Cardiac muscle cell (in vitro differentiated cells and primary cell): Measurements from ENCODE around the gene PSORS1C1. TPM values are rescaled to one million over a fixed set of nuclear protein-coding genes. Genes with fewer than 3 reads are reported as not detected.
A peak's percentile ranks its signal among the peaks of the same experiment; 100 is the strongest.

ENCODE experiments used
- DNase-seq, 2 donors: peaks; one replicate each; pipeline versions ENCODE4 v3.0.0 to v3.0.0-alpha.2; 2010 to 2017; ENCODE audit warnings: low read depth in 1 of 2, low spot score in 1 of 2
- H3K27ac ChIP-seq: fragments of 200-600 bp; sonication (generic); 2 replicates; pipeline ENCODE4 v1.5.1; 2016
- H3K27me3 ChIP-seq: fragments of 200-600 bp; sonication (generic); 2 replicates; pipeline ENCODE4 v1.6.0; 2016; ENCODE audit warnings: control low read depth
- H3K36me3 ChIP-seq: fragments of 200-600 bp; sonication (generic); 2 replicates; pipeline ENCODE4 v1.5.1; 2016; ENCODE audit warnings: control low read depth
- H3K4me1 ChIP-seq: fragments of 200-600 bp; sonication (generic); 2 replicates; pipeline ENCODE4 v1.8.1; 2017; ENCODE audit warnings: low read depth, mild to moderate bottlenecking, mixed run types
- H3K4me3 ChIP-seq: fragments of 200-600 bp; sonication (generic); 2 replicates; pipeline ENCODE4 v1.5.1; 2016; ENCODE audit warnings: mild to moderate bottlenecking
- H3K9me3 ChIP-seq: fragments of 200-600 bp; sonication (generic); 2 replicates; pipeline ENCODE4 v1.5.1; 2017; ENCODE audit warnings: low read depth, mild to moderate bottlenecking, control low read depth
- CTCF ChIP-seq: IDR thresholded peaks from 2 replicates; pipeline ENCODE4 v1.5.1; 2012; ENCODE audit warnings: low read depth, mild to moderate bottlenecking, low read length
- polyA plus RNA-seq: library from polyadenylated mRNA; unstranded; fragments of >200 nt; fragmentation: Nextera tagmentation; extraction: Ambion mirVana; gene quantifications from 2 replicates; pipeline ENCODE4 v1.2.1, GENCODE V29; 2016
- total RNA-seq: library from RNA; depleted of rRNA; stranded (reverse); fragments of >200 nt; gene quantifications from 2 replicates; pipeline ENCODE4 v1.2.3, GENCODE V29; 2016

Gene PSORS1C1
- total and polyA plus RNA-seq, 2 experiments from 2014 or later: not detected

DNA sequence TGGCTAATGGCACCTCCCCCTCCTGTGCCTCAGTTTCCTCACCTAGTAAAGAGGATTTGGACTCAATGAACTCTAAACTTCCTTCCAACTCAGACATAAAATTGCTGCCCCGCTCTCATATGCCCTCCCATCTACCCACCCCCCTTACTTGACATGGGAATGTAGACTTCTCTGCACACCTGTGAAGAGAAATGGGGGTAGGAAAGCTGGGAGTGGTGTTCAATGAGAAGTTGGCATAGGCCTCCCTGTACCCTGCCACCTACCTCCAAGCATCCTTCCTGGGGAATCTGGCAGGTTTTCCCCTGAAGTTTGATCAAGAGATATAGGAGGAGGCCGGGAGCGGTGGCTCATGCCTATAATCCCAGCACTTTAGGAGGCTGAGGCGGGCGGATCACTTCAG lies 59.8 kb downstream of the PSORS1C1 start:
- no peak for TF ChIP-seq CTCF
- no peaks in the 10 kb centered on the region for H3K9me3 ChIP-seq
- peaks cover 11% of the 10 kb centered on the region for H3K27me3 ChIP-seq
- H3K27ac ChIP-seq: no peak overlapping the region
- no peak overlapping the region for H3K4me3 ChIP-seq
- H3K4me1 ChIP-seq: no peaks in the 10 kb centered on the region
- DNase-seq: no peak
- no peaks in the 10 kb centered on the region for H3K36me3 ChIP-seq

- H3K27ac ChIP-seq: no peak overlapping the region
- H3K4me1 ChIP-seq: no peaks in the 10 kb centered on the region
- no peaks in the 10 kb centered on the region for H3K9me3 ChIP-seq
- H3K4me3 ChIP-seq: no peak overlapping the region
- no peaks in the 10 kb centered on the region for H3K36me3 ChIP-seq
- no peaks in the 10 kb centered on the region for H3K27me3 ChIP-seq
- TF ChIP-seq CTCF: no peak
- DNase-seq: peak in 1 of 2 donors; percentile 69
Measured at GRCh38 chr6:31175971-31176370, 61.4 kb downstream of the PSORS1C1 start.

DNA sequence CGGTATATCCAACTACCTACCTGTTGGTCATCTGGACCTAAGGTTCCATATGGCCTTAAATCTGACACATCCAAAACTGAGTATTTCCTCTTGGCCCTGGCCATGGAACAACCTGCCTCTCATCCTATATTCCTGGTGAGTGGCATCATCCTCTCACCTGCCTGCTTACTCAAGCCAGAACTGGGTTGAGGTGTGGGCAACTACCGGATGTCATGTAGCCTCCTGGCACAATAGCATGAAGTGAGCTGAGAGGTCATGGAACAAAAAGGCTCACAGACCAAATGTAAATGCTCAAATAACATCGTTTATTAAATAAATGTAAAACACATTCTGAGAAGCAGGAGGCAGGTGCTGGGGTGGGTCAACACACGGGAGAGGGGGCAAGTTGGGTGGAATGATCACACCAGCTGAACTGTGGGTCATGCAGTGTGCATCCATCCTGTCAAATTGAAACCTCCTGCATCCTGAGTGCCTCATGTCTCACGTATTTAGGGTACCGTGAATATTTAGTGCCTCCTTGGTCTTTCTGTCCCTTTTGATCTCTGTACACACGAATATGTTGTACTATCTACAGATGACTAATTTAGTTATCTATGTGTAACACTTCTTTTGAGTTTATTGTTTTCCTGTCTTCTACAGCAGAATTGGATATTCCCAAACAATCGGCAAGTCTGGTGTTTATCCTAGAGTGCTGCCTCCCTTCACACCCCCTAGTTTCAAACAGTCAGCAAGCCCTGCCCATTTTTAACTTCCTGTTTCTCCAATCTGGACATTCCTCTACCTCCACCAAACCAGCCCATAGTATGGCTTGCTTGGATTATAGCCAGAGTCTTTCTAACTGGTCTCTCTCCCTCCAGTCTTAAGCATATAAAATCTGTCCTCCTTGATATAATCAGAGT lies 63.8 kb downstream of the PSORS1C1 start:
- no peaks in the 10 kb centered on the region for H3K36me3 ChIP-seq
- no peak overlapping the region for H3K27ac ChIP-seq
- no peak for TF ChIP-seq CTCF
- H3K4me1 ChIP-seq: no peaks in the 10 kb centered on the region
- H3K9me3 ChIP-seq: no peaks in the 10 kb centered on the region
- peak in 1 of 2 donors; percentile 57 for DNase-seq
- H3K4me3 ChIP-seq: no peak overlapping the region
- H3K27me3 ChIP-seq: no peaks in the 10 kb centered on the region

DNA sequence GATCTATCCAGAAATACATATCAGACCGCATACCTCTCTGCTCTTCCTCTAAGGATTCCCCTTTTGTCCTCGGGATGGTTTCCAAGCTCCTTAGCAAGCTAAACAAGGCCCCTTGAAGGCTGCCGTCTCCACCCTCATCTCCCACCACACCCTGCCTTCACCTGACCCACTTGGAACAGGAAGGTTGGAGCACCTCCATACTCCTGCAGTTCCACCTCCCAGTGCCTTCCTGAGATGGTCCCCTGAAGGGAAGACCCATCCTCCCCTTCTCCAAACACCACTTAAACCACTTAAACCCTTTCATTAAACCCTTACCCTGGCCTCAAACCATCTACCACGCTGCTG lies 64.4 kb downstream of the PSORS1C1 start:
- no peak for TF ChIP-seq CTCF
- H3K4me3 ChIP-seq: no peak overlapping the region
- no peaks in the 10 kb centered on the region for H3K9me3 ChIP-seq
- no peaks in the 10 kb centered on the region for H3K36me3 ChIP-seq
- H3K27ac ChIP-seq: no peak overlapping the region
- DNase-seq: no peak
- no peaks in the 10 kb centered on the region for H3K4me1 ChIP-seq
- no peaks in the 10 kb centered on the region for H3K27me3 ChIP-seq

- TF ChIP-seq CTCF: no peak
- no peaks in the 10 kb centered on the region for H3K27me3 ChIP-seq
- H3K9me3 ChIP-seq: no peaks in the 10 kb centered on the region
Measured at GRCh38 chr6:31179896-31180295, 65.3 kb downstream of the PSORS1C1 start.

More at GRCh38 chr6:31179896-31180295, 65.3 kb downstream of the PSORS1C1 start:
- no peak overlapping the region for H3K4me3 ChIP-seq
- H3K36me3 ChIP-seq: no peaks in the 10 kb centered on the region
- DNase-seq: no peak
- no peak overlapping the region for H3K27ac ChIP-seq
- H3K4me1 ChIP-seq: no peaks in the 10 kb centered on the region
